WTC11 (cell line): Measurements from ENCODE around the gene IL6ST. TPM values are rescaled to one million over a fixed set of nuclear protein-coding genes. Genes with fewer than 3 reads are reported as not detected.

Source experiments
- ATAC-seq: fragments of 200-7000 bp; cut with Tn5 transposase; 2 replicates; pipeline ENCODE4 v1.10.0; 2021; ENCODE audit warnings: mild to moderate bottlenecking, moderate library complexity
- CTCF ChIA-PET: fragments of 300-600 bp; sonication (Branson Sonifier 250); formaldehyde crosslinking; loops from one replicate; lab custom pipeline; 2021; ENCODE audit warnings: antibody characterized with exemption; lab: Charles Lee
- POLR2A ChIA-PET: fragments of 350-600 bp; sonication (Branson Sonifier 250); formaldehyde crosslinking; loops from one replicate; lab custom pipeline; 2021; ENCODE audit warnings: antibody characterized with exemption; lab: Charles Lee
- DNase-seq: peaks from one replicate; pipeline ENCODE4 v3.0.0; 2021; ENCODE audit warnings: low spot score
- H3K27ac Mint-ChIP-seq: 2 replicates; pipeline ENCODE4 v1.8.0; 2021; ENCODE audit warnings: mixed read lengths
- H3K27me3 Mint-ChIP-seq: 2 replicates; pipeline ENCODE4 v1.8.0; 2021; ENCODE audit warnings: low read depth, mild to moderate bottlenecking, moderate library complexity, mixed read lengths
- H3K36me3 Mint-ChIP-seq: 2 replicates; pipeline ENCODE4 v1.8.0; 2021; ENCODE audit warnings: mixed read lengths
- H3K4me1 Mint-ChIP-seq: 2 replicates; pipeline ENCODE4 v1.8.0; 2022; ENCODE audit warnings: mixed read lengths
- H3K4me3 Mint-ChIP-seq: 2 replicates; pipeline ENCODE4 v1.8.0; 2021; ENCODE audit warnings: mild to moderate bottlenecking, moderate library complexity, mixed read lengths
- H3K9me3 Mint-ChIP-seq: 2 replicates; pipeline ENCODE4 v1.8.0; 2021; ENCODE audit warnings: mixed read lengths
- CBFB ChIP-seq: sonication (generic); formaldehyde crosslinking; IDR thresholded peaks from 2 replicates; pipeline ENCODE4 v1.8.1; 2022; ENCODE audit warnings: mild to moderate bottlenecking, low read depth, missing genetic modification reagents
- CREM ChIP-seq: sonication (generic); formaldehyde crosslinking; IDR thresholded peaks from 2 replicates; pipeline ENCODE4 v1.8.1; 2022; ENCODE audit warnings: mild to moderate bottlenecking, missing genetic modification reagents, moderate library complexity
- ETV6 ChIP-seq: sonication (generic); formaldehyde crosslinking; IDR thresholded peaks from 2 replicates; pipeline ENCODE4 v1.8.1; 2022; ENCODE audit warnings: mild to moderate bottlenecking, missing genetic modification reagents
- FOXJ3 ChIP-seq: sonication (generic); formaldehyde crosslinking; IDR thresholded peaks from 2 replicates; pipeline ENCODE4 v1.9.0; 2021; ENCODE audit warnings: missing genetic modification reagents, mild to moderate bottlenecking, borderline replicate concordance
- FOXK1 ChIP-seq: sonication (generic); formaldehyde crosslinking; IDR thresholded peaks from 2 replicates; pipeline ENCODE4 v1.8.0; 2022; ENCODE audit warnings: mild to moderate bottlenecking, moderate library complexity, missing genetic modification reagents
- GTF2I ChIP-seq: fragments of 250-450 bp; sonication (Bioruptor Pico); conservative IDR thresholded peaks from 2 replicates; pipeline ENCODE4 v1.4.0; 2021; ENCODE audit warnings: mild to moderate bottlenecking
- NFE2L1 ChIP-seq: sonication (generic); formaldehyde crosslinking; IDR thresholded peaks from 2 replicates; pipeline ENCODE4 v1.8.1; 2023; ENCODE audit warnings: missing genetic modification reagents
- NR3C1 ChIP-seq: sonication (generic); formaldehyde crosslinking; conservative IDR thresholded peaks from 2 replicates; pipeline ENCODE4 v1.8.1; 2023; ENCODE audit warnings: low read depth, mild to moderate bottlenecking, missing genetic modification reagents
- RORB ChIP-seq: fragments of 250-450 bp; sonication (Bioruptor Pico); IDR thresholded peaks from 2 replicates; pipeline ENCODE4 v1.9.0; 2021; ENCODE audit warnings: mild to moderate bottlenecking
- SMAD3 ChIP-seq: sonication (generic); formaldehyde crosslinking; IDR thresholded peaks from 2 replicates; pipeline ENCODE4 v1.8.0; 2022; ENCODE audit warnings: missing genetic modification reagents, mild to moderate bottlenecking, borderline replicate concordance
- ZNF219 ChIP-seq: sonication (generic); formaldehyde crosslinking; IDR thresholded peaks from 2 replicates; pipeline ENCODE4 v1.8.0; 2023; ENCODE audit warnings: missing genetic modification reagents, mild to moderate bottlenecking, borderline replicate concordance
- ZNF416 ChIP-seq: fragments of 250-450 bp; sonication (Bioruptor Pico); IDR thresholded peaks from 2 replicates; pipeline ENCODE4 v1.9.0; 2021; ENCODE audit warnings: mild to moderate bottlenecking, inconsistent platforms
- total RNA-seq: library from RNA; stranded (reverse); gene quantifications from 3 replicates; pipeline ENCODE4 v1.2.3, GENCODE V29; 2021
- TF ChIP-seq, protein P1 (sequence below): fragments of 250-450 bp; sonication (Bioruptor Pico); IDR thresholded peaks from 2 replicates; pipeline ENCODE4 v1.9.0; 2021; ENCODE audit warnings: moderate library complexity, mild to moderate bottlenecking, inconsistent platforms, borderline replicate concordance
- TF ChIP-seq, protein P2 (sequence below): fragments of 250-450 bp; sonication (Bioruptor Pico); IDR thresholded peaks from 2 replicates; pipeline ENCODE4 v1.9.0; 2021; ENCODE audit warnings: mild to moderate bottlenecking
- TF ChIP-seq, protein P3 (sequence below): sonication (generic); formaldehyde crosslinking; IDR thresholded peaks from 2 replicates; pipeline ENCODE4 v1.8.1; 2022; ENCODE audit warnings: mild to moderate bottlenecking, missing genetic modification reagents, moderate library complexity, borderline replicate concordance
- TF ChIP-seq, protein P4 (sequence below): sonication (generic); formaldehyde crosslinking; IDR thresholded peaks from 2 replicates; pipeline ENCODE4 v1.8.1; 2023; ENCODE audit warnings: mild to moderate bottlenecking, missing genetic modification reagents, moderate library complexity
- TF ChIP-seq, protein P5 (sequence below): sonication (generic); formaldehyde crosslinking; IDR thresholded peaks from 2 replicates; pipeline ENCODE4 v1.8.1; 2022; ENCODE audit warnings: low read depth, missing genetic modification reagents, borderline replicate concordance
- TF ChIP-seq, protein P6 (sequence below): fragments of 250-450 bp; sonication (Bioruptor Pico); IDR thresholded peaks from 2 replicates; pipeline ENCODE4 v1.9.0; 2021; ENCODE audit warnings: mild to moderate bottlenecking, borderline replicate concordance
- TF ChIP-seq, protein P7 (sequence below): sonication (generic); formaldehyde crosslinking; IDR thresholded peaks from 2 replicates; pipeline ENCODE4 v1.8.0; 2022; ENCODE audit warnings: mild to moderate bottlenecking, missing genetic modification reagents

The IL6ST gene
- total RNA-seq, 1 experiment from 2014 or later = 8.4 TPM

DNA sequence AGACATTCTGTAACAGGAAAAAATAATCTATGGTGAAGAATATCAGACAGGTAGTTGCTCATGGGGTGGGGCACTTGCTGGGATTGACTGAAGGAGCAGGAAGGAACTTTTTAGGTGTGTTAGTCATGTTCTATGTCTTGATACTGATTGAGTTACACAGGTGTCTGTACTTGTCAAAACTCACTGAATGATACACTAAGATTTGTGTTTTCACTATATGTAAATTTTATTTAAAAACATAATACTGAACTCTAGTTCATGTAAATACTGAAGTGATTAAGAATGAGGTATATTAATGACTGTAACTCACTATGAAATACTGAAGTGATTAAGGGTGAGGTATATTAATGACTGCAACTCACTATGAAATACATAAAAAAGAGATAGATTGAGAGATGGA, 28.5 kb downstream of the IL6ST start (continued):
- TF ChIP-seq, protein P1, sequence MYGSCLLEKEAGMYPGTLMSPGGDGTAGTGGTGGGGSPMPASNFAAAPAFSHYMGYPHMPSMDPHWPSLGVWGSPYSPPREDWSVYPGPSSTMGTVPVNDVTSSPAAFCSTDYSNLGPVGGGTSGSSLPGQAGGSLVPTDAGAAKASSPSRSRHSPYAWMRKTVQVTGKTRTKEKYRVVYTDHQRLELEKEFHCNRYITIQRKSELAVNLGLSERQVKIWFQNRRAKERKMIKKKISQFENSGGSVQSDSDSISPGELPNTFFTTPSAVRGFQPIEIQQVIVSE (CRISPR knock-in tag) = no peak
- TF ChIP-seq, protein P2, sequence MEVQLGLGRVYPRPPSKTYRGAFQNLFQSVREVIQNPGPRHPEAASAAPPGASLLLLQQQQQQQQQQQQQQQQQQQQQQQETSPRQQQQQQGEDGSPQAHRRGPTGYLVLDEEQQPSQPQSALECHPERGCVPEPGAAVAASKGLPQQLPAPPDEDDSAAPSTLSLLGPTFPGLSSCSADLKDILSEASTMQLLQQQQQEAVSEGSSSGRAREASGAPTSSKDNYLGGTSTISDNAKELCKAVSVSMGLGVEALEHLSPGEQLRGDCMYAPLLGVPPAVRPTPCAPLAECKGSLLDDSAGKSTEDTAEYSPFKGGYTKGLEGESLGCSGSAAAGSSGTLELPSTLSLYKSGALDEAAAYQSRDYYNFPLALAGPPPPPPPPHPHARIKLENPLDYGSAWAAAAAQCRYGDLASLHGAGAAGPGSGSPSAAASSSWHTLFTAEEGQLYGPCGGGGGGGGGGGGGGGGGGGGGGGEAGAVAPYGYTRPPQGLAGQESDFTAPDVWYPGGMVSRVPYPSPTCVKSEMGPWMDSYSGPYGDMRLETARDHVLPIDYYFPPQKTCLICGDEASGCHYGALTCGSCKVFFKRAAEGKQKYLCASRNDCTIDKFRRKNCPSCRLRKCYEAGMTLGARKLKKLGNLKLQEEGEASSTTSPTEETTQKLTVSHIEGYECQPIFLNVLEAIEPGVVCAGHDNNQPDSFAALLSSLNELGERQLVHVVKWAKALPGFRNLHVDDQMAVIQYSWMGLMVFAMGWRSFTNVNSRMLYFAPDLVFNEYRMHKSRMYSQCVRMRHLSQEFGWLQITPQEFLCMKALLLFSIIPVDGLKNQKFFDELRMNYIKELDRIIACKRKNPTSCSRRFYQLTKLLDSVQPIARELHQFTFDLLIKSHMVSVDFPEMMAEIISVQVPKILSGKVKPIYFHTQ = no peak
- TF ChIP-seq, protein P3, sequence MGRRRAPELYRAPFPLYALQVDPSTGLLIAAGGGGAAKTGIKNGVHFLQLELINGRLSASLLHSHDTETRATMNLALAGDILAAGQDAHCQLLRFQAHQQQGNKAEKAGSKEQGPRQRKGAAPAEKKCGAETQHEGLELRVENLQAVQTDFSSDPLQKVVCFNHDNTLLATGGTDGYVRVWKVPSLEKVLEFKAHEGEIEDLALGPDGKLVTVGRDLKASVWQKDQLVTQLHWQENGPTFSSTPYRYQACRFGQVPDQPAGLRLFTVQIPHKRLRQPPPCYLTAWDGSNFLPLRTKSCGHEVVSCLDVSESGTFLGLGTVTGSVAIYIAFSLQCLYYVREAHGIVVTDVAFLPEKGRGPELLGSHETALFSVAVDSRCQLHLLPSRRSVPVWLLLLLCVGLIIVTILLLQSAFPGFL (CRISPR knock-in tag) = no peak
- TF ChIP-seq, protein P4, sequence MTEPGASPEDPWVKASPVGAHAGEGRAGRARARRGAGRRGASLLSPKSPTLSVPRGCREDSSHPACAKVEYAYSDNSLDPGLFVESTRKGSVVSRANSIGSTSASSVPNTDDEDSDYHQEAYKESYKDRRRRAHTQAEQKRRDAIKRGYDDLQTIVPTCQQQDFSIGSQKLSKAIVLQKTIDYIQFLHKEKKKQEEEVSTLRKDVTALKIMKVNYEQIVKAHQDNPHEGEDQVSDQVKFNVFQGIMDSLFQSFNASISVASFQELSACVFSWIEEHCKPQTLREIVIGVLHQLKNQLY = no peak

DNA sequence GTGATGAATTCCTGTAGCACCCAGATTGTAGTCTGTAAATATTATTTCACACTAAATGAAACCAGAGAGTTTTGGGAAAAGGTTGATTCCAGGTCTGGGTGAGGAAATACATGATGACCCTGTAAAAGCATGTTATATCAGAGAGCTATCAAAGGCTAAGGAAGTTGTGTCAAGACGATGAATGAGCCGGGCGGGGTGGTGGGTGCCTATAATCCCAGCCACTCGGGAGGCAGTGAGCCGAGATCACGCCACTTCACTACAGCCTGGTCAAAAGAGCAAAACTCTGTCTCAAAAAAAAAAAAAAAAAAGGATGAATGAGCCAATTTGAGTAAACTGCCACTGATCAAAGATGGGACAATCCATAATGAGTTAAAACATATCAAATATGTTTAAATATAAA, 29.2 kb downstream of the IL6ST start:
- DNase-seq (no peak), ATAC-seq (no peak)
- ChIA-PET CTCF (interaction anchor here (0.6 kb wide), 1 partner anchor 954 kb away, joined by 3 read pairs; no protein-coding TSS in a partner anchor), POLR2A (interaction anchor here (0.6 kb wide), 1 partner anchor 15 kb away, joined by 3 read pairs; no protein-coding TSS in a partner anchor)
- Mint-ChIP-seq H3K9me3 (no peaks in the 10 kb centered on the region), H3K4me1 (no peaks in the 10 kb centered on the region), H3K4me3 (no peak overlapping the region), H3K36me3 (no peaks in the 10 kb centered on the region), H3K27ac (no peak overlapping the region), H3K27me3 (no peaks in the 10 kb centered on the region)
- TF ChIP-seq, protein P5, sequence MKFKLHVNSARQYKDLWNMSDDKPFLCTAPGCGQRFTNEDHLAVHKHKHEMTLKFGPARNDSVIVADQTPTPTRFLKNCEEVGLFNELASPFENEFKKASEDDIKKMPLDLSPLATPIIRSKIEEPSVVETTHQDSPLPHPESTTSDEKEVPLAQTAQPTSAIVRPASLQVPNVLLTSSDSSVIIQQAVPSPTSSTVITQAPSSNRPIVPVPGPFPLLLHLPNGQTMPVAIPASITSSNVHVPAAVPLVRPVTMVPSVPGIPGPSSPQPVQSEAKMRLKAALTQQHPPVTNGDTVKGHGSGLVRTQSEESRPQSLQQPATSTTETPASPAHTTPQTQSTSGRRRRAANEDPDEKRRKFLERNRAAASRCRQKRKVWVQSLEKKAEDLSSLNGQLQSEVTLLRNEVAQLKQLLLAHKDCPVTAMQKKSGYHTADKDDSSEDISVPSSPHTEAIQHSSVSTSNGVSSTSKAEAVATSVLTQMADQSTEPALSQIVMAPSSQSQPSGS (CRISPR knock-in tag) = no peak
- TF ChIP-seq, protein P6, sequence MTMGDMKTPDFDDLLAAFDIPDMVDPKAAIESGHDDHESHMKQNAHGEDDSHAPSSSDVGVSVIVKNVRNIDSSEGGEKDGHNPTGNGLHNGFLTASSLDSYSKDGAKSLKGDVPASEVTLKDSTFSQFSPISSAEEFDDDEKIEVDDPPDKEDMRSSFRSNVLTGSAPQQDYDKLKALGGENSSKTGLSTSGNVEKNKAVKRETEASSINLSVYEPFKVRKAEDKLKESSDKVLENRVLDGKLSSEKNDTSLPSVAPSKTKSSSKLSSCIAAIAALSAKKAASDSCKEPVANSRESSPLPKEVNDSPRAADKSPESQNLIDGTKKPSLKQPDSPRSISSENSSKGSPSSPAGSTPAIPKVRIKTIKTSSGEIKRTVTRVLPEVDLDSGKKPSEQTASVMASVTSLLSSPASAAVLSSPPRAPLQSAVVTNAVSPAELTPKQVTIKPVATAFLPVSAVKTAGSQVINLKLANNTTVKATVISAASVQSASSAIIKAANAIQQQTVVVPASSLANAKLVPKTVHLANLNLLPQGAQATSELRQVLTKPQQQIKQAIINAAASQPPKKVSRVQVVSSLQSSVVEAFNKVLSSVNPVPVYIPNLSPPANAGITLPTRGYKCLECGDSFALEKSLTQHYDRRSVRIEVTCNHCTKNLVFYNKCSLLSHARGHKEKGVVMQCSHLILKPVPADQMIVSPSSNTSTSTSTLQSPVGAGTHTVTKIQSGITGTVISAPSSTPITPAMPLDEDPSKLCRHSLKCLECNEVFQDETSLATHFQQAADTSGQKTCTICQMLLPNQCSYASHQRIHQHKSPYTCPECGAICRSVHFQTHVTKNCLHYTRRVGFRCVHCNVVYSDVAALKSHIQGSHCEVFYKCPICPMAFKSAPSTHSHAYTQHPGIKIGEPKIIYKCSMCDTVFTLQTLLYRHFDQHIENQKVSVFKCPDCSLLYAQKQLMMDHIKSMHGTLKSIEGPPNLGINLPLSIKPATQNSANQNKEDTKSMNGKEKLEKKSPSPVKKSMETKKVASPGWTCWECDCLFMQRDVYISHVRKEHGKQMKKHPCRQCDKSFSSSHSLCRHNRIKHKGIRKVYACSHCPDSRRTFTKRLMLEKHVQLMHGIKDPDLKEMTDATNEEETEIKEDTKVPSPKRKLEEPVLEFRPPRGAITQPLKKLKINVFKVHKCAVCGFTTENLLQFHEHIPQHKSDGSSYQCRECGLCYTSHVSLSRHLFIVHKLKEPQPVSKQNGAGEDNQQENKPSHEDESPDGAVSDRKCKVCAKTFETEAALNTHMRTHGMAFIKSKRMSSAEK (CRISPR knock-in tag) = no peak

DNA sequence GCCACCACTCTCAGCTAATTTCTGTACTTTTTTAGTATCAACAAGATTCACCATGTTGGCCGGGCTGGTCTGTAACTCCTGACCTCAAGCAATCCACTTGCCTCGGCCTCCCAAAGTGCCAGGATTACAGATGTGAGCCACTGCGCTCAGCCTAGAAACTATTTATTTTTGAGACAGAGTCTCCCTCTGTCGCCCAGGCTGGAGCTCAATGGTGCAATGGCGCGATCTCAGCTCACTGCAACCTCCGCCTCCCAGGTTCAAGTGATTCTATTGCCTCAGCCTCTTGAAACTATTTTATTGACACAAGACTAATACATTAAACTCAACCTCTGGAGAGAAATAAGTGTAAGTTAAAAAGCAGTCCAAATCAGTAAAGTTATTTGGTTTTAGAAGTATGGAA, 34.0 kb downstream of the IL6ST start:
- POLR2A ChIA-PET = no interaction called here
- Mint-ChIP-seq H3K4me3 (no peak overlapping the region), H3K9me3 (no peaks in the 10 kb centered on the region), H3K27me3 (no peaks in the 10 kb centered on the region), H3K27ac (no peak overlapping the region), H3K4me1 (no peaks in the 10 kb centered on the region), H3K36me3 (peaks cover 3% of the 10 kb centered on the region; the same call in 1 of the 2 replicates)
- no peak for DNase-seq
- ATAC-seq = no peak
- CTCF ChIA-PET = no interaction called here
- TF ChIP-seq NFE2L1 (CRISPR knock-in tag) = no peak
- TF ChIP-seq ZNF219 (CRISPR knock-in tag) = no peak
- TF ChIP-seq, protein P3 (CRISPR knock-in tag) = no peak
- no peak for TF ChIP-seq RORB (CRISPR knock-in tag)
- TF ChIP-seq ETV6 (CRISPR knock-in tag) = no peak
- TF ChIP-seq CBFB = no peak
- TF ChIP-seq ZNF416 = no peak
- TF ChIP-seq FOXJ3 (CRISPR knock-in tag) = no peak
- TF ChIP-seq, protein P7, sequence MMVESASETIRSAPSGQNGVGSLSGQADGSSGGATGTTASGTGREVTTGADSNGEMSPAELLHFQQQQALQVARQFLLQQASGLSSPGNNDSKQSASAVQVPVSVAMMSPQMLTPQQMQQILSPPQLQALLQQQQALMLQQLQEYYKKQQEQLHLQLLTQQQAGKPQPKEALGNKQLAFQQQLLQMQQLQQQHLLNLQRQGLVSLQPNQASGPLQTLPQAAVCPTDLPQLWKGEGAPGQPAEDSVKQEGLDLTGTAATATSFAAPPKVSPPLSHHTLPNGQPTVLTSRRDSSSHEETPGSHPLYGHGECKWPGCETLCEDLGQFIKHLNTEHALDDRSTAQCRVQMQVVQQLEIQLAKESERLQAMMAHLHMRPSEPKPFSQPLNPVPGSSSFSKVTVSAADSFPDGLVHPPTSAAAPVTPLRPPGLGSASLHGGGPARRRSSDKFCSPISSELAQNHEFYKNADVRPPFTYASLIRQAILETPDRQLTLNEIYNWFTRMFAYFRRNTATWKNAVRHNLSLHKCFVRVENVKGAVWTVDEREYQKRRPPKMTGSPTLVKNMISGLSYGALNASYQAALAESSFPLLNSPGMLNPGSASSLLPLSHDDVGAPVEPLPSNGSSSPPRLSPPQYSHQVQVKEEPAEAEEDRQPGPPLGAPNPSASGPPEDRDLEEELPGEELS = no peak
- no peak for TF ChIP-seq FOXK1 (CRISPR knock-in tag)
- TF ChIP-seq SMAD3 (CRISPR knock-in tag) = no peak
- TF ChIP-seq GTF2I (CRISPR knock-in tag) = no peak
- TF ChIP-seq NR3C1 (CRISPR knock-in tag) = no peak
- TF ChIP-seq CREM = no peak
